Measurements from ENCODE around the gene TIMD4. TPM values are rescaled to one million over a fixed set of nuclear protein-coding genes. Genes with fewer than 3 reads are reported as not detected.
"Not testable (repeated sequence)": the region's sequence is repeated elsewhere in the genome, so short reads cannot be mapped to it uniquely, and the experiment has no call there.

TIMD4 gene
- total and polyA plus RNA-seq, 2 of the 13 experiments (the other 11 are each of a cell fraction or from before 2014, with no cell fraction given), result 0.50 TPM; not detected in 1

DNA sequence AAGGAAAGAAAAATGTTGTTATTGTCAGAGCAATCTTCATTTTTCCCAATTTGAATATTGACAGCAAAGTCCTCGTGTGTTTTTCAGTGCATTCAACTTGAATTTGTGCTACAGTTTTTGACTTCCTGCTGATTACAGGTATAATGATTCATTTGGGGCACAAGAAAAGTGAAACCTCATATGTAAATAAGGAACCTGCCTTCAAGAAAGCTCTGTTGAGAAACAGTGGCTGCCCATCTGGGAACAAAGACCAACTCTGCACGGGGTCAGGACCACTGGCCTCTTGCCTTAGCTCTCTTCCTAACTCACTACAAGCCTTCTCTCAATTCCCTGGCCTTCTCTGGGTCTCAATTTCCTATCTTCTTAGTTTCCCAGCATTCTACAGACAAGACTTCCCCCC, 21.0 kb downstream of the TIMD4 start (continued):
- TF ChIP-seq, protein P1, sequence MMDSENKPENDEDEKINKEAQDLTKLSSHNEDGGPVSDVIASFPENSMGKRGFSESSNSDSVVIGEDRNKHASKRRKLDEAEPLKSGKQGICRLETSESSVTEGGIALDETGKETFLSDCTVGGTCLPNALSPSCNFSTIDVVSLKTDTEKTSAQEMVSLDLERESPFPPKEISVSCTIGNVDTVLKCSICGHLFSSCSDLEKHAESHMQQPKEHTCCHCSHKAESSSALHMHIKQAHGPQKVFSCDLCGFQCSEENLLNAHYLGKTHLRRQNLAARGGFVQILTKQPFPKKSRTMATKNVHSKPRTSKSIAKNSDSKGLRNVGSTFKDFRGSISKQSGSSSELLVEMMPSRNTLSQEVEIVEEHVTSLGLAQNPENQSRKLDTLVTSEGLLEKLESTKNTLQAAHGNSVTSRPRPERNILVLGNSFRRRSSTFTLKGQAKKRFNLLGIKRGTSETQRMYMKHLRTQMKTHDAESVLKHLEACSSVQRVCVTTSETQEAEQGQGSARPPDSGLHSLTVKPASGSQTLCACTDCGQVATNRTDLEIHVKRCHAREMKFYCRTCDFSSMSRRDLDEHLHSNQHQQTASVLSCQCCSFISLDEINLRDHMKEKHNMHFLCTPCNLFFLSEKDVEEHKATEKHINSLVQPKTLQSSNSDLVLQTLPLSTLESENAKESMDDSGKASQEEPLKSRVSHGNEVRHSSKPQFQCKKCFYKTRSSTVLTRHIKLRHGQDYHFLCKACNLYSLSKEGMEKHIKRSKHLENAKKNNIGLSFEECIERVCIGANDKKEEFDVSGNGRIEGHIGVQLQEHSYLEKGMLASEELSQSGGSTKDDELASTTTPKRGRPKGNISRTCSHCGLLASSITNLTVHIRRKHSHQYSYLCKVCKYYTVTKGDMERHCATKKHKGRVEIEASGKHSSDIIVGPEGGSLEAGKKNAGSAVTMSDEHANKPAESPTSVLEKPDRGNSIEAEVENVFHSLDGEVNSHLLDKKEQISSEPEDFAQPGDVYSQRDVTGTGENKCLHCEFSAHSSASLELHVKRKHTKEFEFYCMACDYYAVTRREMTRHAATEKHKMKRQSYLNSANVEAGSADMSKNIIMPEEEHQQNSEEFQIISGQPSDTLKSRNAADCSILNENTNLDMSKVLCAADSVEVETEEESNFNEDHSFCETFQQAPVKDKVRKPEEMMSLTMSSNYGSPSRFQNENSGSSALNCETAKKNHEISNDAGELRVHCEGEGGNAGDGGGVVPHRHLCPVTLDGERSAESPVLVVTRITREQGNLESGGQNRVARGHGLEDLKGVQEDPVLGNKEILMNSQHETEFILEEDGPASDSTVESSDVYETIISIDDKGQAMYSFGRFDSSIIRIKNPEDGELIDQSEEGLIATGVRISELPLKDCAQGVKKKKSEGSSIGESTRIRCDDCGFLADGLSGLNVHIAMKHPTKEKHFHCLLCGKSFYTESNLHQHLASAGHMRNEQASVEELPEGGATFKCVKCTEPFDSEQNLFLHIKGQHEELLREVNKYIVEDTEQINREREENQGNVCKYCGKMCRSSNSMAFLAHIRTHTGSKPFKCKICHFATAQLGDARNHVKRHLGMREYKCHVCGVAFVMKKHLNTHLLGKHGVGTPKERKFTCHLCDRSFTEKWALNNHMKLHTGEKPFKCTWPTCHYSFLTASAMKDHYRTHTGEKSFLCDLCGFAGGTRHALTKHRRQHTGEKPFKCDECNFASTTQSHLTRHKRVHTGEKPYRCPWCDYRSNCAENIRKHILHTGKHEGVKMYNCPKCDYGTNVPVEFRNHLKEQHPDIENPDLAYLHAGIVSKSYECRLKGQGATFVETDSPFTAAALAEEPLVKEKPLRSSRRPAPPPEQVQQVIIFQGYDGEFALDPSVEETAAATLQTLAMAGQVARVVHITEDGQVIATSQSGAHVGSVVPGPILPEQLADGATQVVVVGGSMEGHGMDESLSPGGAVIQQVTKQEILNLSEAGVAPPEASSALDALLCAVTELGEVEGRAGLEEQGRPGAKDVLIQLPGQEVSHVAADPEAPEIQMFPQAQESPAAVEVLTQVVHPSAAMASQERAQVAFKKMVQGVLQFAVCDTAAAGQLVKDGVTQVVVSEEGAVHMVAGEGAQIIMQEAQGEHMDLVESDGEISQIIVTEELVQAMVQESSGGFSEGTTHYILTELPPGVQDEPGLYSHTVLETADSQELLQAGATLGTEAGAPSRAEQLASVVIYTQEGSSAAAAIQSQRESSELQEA (CRISPR knock-in tag; IDR thresholded peaks at IDR 0.05; ENCODE audit: not compliant biosample characterization), result no peak
- TF ChIP-seq, protein P2, sequence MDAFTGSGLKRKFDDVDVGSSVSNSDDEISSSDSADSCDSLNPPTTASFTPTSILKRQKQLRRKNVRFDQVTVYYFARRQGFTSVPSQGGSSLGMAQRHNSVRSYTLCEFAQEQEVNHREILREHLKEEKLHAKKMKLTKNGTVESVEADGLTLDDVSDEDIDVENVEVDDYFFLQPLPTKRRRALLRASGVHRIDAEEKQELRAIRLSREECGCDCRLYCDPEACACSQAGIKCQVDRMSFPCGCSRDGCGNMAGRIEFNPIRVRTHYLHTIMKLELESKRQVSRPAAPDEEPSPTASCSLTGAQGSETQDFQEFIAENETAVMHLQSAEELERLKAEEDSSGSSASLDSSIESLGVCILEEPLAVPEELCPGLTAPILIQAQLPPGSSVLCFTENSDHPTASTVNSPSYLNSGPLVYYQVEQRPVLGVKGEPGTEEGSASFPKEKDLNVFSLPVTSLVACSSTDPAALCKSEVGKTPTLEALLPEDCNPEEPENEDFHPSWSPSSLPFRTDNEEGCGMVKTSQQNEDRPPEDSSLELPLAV (CRISPR knock-in tag; conservative IDR thresholded peaks at IDR 0.05; ENCODE audit: low read depth), result no peak
- TF ChIP-seq ARHGAP35 (CRISPR knock-in tag; IDR thresholded peaks at IDR 0.05; ENCODE audit: borderline replicate concordance), result no peak
- no peak for TF ChIP-seq ZFP36L2 (CRISPR knock-in tag; IDR thresholded peaks at IDR 0.05)
- TF ChIP-seq THYN1 (CRISPR knock-in tag; IDR thresholded peaks at IDR 0.05; ENCODE audit: borderline replicate concordance, low read depth), result no peak
- TF ChIP-seq, protein P3, sequence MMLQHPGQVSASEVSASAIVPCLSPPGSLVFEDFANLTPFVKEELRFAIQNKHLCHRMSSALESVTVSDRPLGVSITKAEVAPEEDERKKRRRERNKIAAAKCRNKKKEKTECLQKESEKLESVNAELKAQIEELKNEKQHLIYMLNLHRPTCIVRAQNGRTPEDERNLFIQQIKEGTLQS (CRISPR knock-in tag; IDR thresholded peaks at IDR 0.05), result no peak
- TF ChIP-seq ISL2 (CRISPR knock-in tag; IDR thresholded peaks at IDR 0.05), result no peak

DNA sequence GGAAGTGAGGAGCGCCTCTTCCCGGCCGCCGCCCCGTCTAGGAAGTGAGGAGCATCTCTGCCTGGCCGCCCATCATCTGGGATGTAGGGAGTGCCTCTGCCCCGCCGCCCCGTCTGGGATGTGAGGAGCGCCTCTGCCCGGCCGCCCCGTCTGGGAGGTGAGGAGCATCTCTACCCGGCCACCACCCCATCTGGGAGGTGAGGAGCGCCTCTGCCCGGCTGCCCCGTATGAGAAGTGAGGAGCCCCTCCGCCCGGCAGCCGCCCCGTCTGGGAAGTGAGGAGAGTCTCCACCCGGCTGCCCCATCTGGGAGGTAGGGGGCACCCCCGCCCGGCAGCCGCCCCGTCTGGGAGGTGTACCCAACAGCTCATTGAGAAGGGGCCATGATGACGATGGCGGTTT, 22.6 kb downstream of the TIMD4 start:
- peaks cover 20% of the 10 kb centered on the region for H3K4me1 ChIP-seq (ENCODE audit: insufficient read depth, low read length)
- H3K27me3 ChIP-seq (ENCODE audit: control insufficient read depth in 1 of 2, insufficient read depth in 2 of 2, low read length in 2 of 2); H3K9ac ChIP-seq (ENCODE audit: insufficient read depth, low read depth, low read length); ATAC-seq; H3K4me2 ChIP-seq (ENCODE audit: low read depth, low read length); H3K27ac ChIP-seq (ENCODE audit: extremely low read length, insufficient read depth, low read length); H4K20me1 ChIP-seq (ENCODE audit: insufficient read depth, low read length); DNase-seq (ENCODE audit: low spot score); CTCF ChIA-PET (ENCODE audit: low intra/inter-chr PET ratio, low total read pairs); in situ Hi-C loops (cut with HindIII; ENCODE audit: extremely low pct_ligation_motif_present, low pct_unique_long_range_greater_than_20kb); POLR2A ChIA-PET; FAIRE-seq; H3K4me3 ChIP-seq (replicated peaks in 1 of 3; ENCODE audit: insufficient read depth in 1 of 3, low read depth in 2 of 3, low read length in 3 of 3); H3K36me3 ChIP-seq (replicated peaks in 1 of 2; ENCODE audit: control insufficient read depth in 1 of 2, insufficient read depth in 2 of 2, low read length in 2 of 2); BruUV-seq (replicated peaks); H2AFZ ChIP-seq (ENCODE audit: low read length); H3K9me3 ChIP-seq (ENCODE audit: low read length); H3K79me2 ChIP-seq (ENCODE audit: insufficient read depth, low read length); intact Hi-C loops (cut with micrococcal nuclease; ENCODE audit: unreplicated experiment): not testable (repeated sequence)
- WGBS (ENCODE audit: low lambda C conversion rate), result 97% methylated on average over 19 of the region's 28 CpGs
